GM20431 (cell line): ENCODE data around the gene PRDM12.

Source experiments
- in situ Hi-C: fragments of 300-500 bp; cut with MseI, MboI; formaldehyde crosslinking; loops from one replicate; pipeline ENCODE4 v1.15.0; 2020; ENCODE audit warnings: low sequenced_read_pairs; ENCODE audit not compliant: unreplicated experiment

PRDM12 gene

GRCh38 chr9:130662099-130662969 is 2.1 kb upstream of the PRDM12 start:
- in situ Hi-C loops, result no loop called here

- in situ Hi-C loops, result no loop called here
Observed at GRCh38 chr9:130662970-130663257, 1.5 kb upstream of the PRDM12 start.

GRCh38 chr9:130663258-130663976 is 977 bp upstream of the PRDM12 start:
- in situ Hi-C loops, result no loop called here

GRCh38 chr9:130663977-130664250 is 480 bp upstream of the PRDM12 start:
- in situ Hi-C loops, result no loop called here

GRCh38 chr9:130665029-130665430 is 636 bp downstream of the PRDM12 start:
- in situ Hi-C loops, result no loop called here

- in situ Hi-C loops, result no loop called here
Observed at GRCh38 chr9:130665431-130666392, 1.3 kb downstream of the PRDM12 start.

- in situ Hi-C loops, result no loop called here
Observed at GRCh38 chr9:130666393-130667119, 2.2 kb downstream of the PRDM12 start.

GRCh38 chr9:130667120-130667435 is 2.7 kb downstream of the PRDM12 start:
- in situ Hi-C loops, result no loop called here

GRCh38 chr9:130668196-130668595 is 3.8 kb downstream of the PRDM12 start:
- in situ Hi-C loops, result no loop called here

- in situ Hi-C loops, result no loop called here
Observed at GRCh38 chr9:130668659-130669058, 4.3 kb downstream of the PRDM12 start.

GRCh38 chr9:130669965-130670364 is 5.6 kb downstream of the PRDM12 start:
- in situ Hi-C loops, result no loop called here

GRCh38 chr9:130670644-130671043 is 6.2 kb downstream of the PRDM12 start:
- in situ Hi-C loops, result no loop called here

- in situ Hi-C loops, result no loop called here
Observed at GRCh38 chr9:130672466-130672865, 8.1 kb downstream of the PRDM12 start.

- in situ Hi-C loops, result no loop called here
Observed at GRCh38 chr9:130672933-130673615, 8.7 kb downstream of the PRDM12 start.

GRCh38 chr9:130675396-130675795 is 11.0 kb downstream of the PRDM12 start:
- in situ Hi-C loops, result no loop called here

GRCh38 chr9:130677252-130677651 is 12.9 kb downstream of the PRDM12 start:
- in situ Hi-C loops, result no loop called here

- in situ Hi-C loops, result loop anchor here (5.0 kb wide), 1 partner anchor 214 kb away; no protein-coding TSS in a partner anchor
Observed at GRCh38 chr9:130680836-130681768, 16.7 kb downstream of the PRDM12 start.

- in situ Hi-C loops, result loop anchor here (5.0 kb wide), 1 partner anchor 215 kb away; no protein-coding TSS in a partner anchor
Observed at GRCh38 chr9:130681769-130682420, 17.5 kb downstream of the PRDM12 start.
